ENCODE measurements around the gene SLC2A13. TPM values are rescaled to one million over a fixed set of nuclear protein-coding genes. Genes with fewer than 3 reads are reported as not detected.
"Not testable (repeated sequence)": the region's sequence is repeated elsewhere in the genome, so short reads cannot be mapped to it uniquely, and the experiment has no call there.

Gene SLC2A13
- total RNA-seq, 1 donor from 2014 or later, result 6.9 TPM

GRCh38 chr12:40039598-40039997, 66.3 kb downstream of the SLC2A13 start:
- DNase-seq (ENCODE audit: low read depth in 2 of 2), result no peak

- DNase-seq (ENCODE audit: low read depth in 2 of 2), result no peak
Measured at GRCh38 chr12:40038619-40039018, 67.3 kb downstream of the SLC2A13 start.

- DNase-seq (ENCODE audit: low read depth in 2 of 2), result no peak
Measured at GRCh38 chr12:40034712-40035111, 71.2 kb downstream of the SLC2A13 start.

GRCh38 chr12:40034156-40034555, 71.7 kb downstream of the SLC2A13 start:
- DNase-seq (ENCODE audit: low read depth in 2 of 2), result no peak

GRCh38 chr12:40033242-40033630, 72.6 kb downstream of the SLC2A13 start:
- DNase-seq (ENCODE audit: low read depth in 2 of 2), result no peak

- DNase-seq (ENCODE audit: low read depth in 2 of 2), result no peak
Measured at GRCh38 chr12:40032433-40033241, 73.2 kb downstream of the SLC2A13 start.

- DNase-seq (ENCODE audit: low read depth in 2 of 2), result no peak
Measured at GRCh38 chr12:40031965-40032364, 73.9 kb downstream of the SLC2A13 start.

GRCh38 chr12:40030970-40031369, 74.9 kb downstream of the SLC2A13 start:
- DNase-seq (ENCODE audit: low read depth in 2 of 2), result not testable (repeated sequence)

GRCh38 chr12:40028296-40028695, 77.6 kb downstream of the SLC2A13 start:
- DNase-seq (ENCODE audit: low read depth in 2 of 2), result no peak

- no peak for DNase-seq (ENCODE audit: low read depth in 2 of 2)
Measured at GRCh38 chr12:40022850-40023249, 83.0 kb downstream of the SLC2A13 start.

GRCh38 chr12:40020261-40020691, 85.6 kb downstream of the SLC2A13 start:
- no peak for DNase-seq (ENCODE audit: low read depth in 2 of 2)

GRCh38 chr12:40017488-40017887, 88.4 kb downstream of the SLC2A13 start:
- DNase-seq (ENCODE audit: low read depth in 2 of 2), result no peak

- DNase-seq (ENCODE audit: low read depth in 2 of 2), result peak in 1 of 2 donors; percentile 59
Measured at GRCh38 chr12:40016980-40017379, 88.9 kb downstream of the SLC2A13 start.

GRCh38 chr12:40015881-40016280, 90.0 kb downstream of the SLC2A13 start:
- no peak for DNase-seq (ENCODE audit: low read depth in 2 of 2)

GRCh38 chr12:40015345-40015744, 90.5 kb downstream of the SLC2A13 start:
- DNase-seq (ENCODE audit: low read depth in 2 of 2), result no peak

GRCh38 chr12:40013847-40014246, 92.0 kb downstream of the SLC2A13 start:
- DNase-seq (ENCODE audit: low read depth in 2 of 2), result no peak

- DNase-seq (ENCODE audit: low read depth in 2 of 2), result no peak
Measured at GRCh38 chr12:40013292-40013691, 92.6 kb downstream of the SLC2A13 start.

GRCh38 chr12:40012711-40013110, 93.2 kb downstream of the SLC2A13 start:
- peak; percentile 14 to 23 for DNase-seq (ENCODE audit: low read depth in 2 of 2)

- no peak for DNase-seq (ENCODE audit: low read depth in 2 of 2)
Measured at GRCh38 chr12:40011775-40012129, 94.1 kb downstream of the SLC2A13 start.

- peak; percentile 78 to 85 for DNase-seq (ENCODE audit: low read depth in 2 of 2)
Measured at GRCh38 chr12:40010899-40011774, 94.7 kb downstream of the SLC2A13 start.

- DNase-seq (ENCODE audit: low read depth in 2 of 2), result no peak
Measured at GRCh38 chr12:40002178-40003169, 103.4 kb downstream of the SLC2A13 start.

All from lung microvascular endothelial cell (primary cell).